Hypothalamus (tissue), 51 donors: ENCODE data around the gene TBC1D8.
"Not testable (repeated sequence)": the region's sequence is repeated elsewhere in the genome, so short reads cannot be mapped to it uniquely, and the experiment has no call there.

Source experiments
- DNase-seq, 51 donors: peaks; one replicate each; lab custom pipeline; 2025; lab: John Stamatoyannopoulos, UW

The TBC1D8 gene

DNA sequence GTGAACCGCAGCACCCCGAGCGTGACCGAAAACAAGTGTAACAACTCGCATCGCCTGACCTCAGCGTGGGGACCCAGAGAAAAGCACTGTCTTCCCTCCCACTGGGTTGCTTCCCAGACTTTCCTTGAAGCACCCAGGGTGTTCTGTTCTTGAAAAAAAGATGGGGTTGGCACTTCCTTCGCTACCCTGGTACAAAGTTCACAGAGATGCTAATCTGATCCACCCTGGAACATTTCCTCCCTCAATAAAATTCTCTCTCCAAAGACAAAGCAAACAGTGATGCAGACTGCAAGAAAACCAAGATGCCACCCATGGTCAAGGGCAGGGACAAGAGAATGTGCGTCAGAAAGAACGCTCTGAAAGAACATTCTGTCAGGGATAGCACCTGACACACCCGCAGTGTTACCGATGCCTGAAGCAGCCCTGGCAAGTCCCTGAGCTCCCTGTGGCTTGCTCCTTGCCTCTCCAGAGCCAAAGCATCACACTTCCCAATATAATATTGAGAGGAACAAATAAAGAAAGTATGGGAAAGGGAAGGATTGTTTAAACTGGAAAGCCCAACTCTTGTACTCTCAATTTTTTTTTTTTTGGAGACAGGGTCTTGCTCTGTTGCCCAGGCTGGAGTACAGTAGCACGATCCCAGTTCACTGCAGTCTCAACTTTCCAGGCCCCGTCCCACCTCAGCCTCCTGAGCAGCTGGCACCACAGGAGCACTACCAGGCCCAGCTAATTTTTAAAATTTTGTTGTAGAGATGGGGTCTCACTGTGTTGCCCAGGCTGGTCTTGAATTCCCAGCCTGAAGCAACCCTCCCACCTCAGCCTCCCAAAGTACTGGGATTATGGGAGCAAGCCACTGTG lies 70.7 kb downstream of the TBC1D8 start:
- no peak for DNase-seq

DNA sequence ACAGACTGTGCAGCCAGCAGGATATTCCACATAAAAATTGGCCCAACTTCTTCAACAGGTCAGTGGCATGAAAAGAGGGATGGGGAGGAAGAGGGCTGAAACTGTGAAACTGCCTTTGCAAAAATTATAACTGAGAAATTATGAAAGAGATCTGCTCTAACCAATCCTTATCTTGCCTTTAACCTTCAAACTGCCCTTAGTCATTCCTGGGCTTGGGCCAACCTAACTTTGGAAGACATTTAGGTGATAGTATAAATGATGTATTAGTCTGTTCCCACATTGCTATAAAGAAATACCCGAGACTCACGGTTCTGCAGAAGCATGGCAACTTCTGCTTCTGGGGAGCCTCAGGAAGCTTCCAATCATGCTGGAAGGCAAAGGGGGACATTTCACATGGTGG lies 74.6 kb downstream of the TBC1D8 start:
- DNase-seq = no peak

DNA sequence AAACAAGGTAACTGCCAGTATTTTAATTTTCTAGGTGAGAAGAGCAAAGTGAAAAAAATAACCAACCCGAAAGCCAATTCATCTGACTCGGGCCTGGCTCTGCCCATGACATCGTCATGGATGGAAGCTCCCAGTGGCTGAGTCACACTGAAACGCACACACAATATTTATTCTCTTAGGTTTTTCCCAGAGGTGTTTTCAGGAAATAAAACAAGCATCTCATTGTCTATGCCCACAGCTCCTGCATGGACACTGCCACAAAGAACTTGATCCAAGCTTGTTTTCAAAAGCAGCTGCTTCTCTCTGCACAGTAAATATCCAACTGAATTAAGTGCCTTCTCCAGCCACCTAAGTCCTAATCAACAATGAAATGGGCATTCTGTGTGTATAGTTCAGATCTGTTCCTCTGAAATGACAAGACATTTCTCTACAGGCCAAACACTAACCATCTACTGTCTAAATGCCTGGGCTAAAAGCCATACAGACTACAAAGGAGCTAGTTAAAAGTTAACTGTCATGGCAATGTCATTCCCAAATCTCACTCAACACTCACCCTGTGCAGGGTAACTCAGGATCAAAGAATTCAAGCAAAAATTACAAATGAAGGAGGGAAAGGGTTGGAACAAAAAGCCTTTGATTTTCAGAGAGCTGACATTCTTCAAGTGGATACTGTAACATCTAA lies 86.2 kb downstream of the TBC1D8 start:
- peak in 2 of 51 donors; percentile 5 to 13 for DNase-seq

DNA sequence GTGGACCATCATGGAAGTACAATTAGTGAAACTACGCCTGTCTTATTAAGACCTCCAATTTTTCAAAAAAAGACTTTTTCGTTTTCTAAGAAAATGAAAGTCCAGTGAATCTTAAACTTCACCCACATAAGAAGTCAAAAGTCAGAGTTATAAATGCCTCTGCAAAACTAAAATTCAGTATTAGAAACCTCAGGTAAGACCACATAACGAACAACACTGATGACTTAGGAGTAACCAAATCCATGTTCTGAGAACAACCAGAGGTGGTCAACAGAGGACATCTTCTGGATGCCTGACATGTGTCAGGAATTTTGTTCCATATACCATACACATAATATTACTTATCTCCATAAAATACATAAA lies 86.7 kb downstream of the TBC1D8 start:
- no peak for DNase-seq

DNA sequence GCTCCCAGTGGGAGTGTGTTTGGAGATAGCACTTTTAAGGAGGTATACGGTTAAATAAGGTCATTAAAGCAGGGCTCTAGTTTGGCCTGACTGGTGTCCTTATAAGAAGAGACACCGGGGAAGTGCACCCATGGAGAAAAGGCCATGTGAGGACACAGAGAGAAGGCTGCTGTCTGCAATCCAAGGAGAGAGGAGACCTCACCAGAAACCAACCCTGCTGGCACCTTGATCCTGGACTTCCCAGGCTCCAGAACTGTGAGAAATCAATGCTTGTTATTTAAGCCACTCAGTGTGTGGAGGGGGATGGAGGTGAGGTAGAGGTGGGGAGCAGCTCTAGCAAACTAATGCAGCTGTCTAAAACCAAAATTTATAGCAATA lies 87.1 kb downstream of the TBC1D8 start:
- no peak for DNase-seq

DNA sequence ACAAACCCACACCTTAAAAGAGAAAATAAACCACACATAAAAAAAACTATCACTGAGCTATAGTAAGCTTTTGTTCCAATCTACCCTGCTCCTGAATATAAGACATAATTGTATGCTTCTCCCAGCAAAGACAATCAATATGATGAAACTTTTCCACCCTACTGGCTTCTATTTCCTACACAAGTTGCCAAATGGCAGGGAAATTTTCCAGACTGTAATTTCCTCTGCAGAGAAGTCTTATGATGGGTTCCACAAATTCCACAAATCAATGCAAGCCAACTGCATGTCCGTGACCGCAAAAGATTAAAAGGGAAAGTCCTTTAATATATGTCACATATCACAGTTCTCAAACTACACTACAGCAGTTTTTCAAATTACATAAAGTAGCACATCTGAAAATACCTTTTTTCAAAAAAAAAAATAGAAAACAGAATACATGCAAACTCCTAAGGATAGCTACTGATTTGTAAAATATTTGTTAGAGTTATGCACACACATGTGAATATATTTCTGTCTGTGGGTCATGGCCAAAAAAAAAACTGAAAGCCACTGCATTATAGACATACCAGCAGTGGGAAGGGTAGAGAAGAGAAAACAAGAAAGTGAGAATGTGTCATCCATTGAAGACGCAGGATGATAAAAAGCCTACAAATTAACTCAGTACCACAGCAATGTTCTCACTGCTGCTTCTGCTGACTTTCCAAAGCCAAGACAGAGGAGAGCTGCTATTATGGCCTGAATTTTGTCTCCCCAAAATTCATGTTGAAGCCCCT lies 87.6 kb downstream of the TBC1D8 start:
- no peak for DNase-seq

DNA sequence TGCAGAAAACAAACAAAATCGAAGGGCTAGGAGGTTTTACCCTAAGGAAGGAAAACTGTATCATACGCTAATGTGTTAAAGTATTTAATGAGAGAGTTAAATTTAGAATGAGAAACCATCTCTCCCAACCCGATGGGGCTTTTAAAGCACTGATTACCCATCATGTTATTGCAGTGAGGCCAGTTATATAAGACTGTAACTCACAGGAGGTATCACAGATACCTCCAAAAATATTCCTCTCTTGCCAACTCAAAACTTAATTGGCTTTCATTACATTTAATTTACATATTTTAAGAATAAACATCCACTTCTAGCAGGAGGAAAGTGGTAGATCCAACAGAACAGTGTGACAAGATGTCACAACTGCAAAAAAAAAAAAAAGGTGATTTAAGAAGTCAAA lies 92.8 kb downstream of the TBC1D8 start:
- no peak for DNase-seq

DNA sequence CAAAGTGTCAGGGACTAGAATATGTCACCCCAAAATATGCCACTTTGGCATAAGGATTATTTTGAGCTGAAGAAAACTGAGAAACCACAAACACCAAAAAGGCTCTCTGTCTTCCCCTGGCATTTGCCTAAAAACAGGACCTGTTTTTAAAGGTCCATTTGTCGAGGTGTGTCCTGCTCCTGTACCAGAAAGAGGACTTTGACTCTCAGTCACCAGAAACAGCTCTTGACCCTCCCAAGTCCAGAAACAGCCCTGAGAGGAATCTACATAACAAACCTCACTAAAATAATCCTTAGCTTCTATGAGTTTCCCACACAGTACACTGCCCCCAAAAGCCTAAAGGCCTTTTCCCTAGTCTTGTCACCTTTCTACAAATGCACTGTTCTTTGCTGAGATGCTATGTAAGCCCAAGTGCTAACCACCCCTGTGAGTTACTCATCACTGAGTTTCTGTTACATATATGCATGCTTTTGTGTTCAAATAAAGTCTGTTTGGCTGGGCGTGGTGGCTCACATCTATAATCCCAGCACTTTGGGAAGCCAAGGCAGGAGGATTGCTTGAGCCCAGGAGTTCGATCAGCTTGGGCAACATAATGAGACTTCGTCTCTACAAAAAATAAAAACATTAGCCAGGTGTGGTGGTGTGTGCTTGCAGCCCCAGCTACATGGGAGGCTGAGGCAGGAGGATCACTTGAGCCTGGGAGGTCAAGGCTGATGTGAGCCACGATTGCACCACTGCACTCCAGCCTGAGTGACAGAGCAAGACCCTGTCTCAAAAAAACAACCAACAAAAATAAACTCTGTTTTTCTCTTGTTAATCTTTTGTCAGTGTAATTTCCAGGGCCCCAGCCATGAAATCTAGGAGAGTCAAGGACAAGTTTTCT lies 93.9 kb downstream of the TBC1D8 start:
- no peak for DNase-seq

DNA sequence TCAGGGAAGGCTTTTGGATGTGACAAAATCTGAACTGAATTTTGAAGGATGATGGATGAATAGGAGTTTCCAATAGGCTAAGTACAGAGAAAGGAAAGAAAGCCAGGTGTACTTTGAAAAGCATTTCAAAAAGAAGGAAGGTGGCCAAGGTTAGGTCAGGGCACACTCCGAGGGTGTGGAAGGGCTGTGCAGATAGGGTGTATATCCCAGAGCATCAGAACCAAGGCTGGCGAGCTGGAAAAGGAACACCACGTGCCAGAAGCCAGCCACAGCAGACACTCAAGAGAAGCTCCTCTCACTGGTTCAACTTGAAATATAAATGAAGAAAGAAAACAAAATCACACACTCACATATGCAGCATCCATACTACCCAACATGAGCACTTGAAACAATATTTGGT lies 98.1 kb downstream of the TBC1D8 start:
- no peak for DNase-seq

DNA sequence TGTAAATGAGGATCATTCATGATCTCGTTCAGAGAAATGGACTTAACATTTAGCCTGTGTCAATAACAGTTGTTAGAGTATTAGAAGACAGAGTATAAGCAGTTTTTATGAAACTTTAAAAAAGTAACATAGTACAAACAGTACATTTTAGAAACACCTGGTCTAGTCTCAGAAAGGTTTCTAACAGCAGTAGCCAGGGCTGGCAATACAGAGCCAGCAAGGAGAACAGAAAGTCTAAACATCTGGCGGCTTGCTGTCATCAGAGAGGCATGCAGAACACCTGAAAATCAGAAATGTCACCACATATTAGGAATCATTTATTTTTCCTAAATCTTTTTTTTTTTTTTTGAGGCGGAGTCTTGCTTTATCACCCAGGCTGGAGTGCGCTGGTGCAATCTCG lies 99.0 kb downstream of the TBC1D8 start:
- no peak for DNase-seq

DNA sequence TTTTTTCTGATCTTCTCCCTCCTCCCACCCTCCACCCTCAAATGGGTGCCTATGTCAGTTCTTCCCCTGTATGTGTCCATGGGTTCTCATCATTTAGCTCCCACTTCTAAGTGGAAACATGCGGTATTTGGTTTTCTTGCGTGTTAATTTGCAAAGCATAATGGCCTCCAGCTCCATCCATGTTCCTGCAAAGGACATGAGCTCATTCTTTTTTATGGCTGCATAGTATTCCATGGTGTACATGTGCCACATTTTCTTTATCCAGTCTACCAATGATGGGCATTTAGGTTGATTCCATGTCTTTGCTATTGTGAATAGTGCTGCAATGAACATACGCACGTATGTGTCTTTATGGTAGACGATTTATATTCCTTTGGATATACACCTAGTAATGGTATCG lies 100.3 kb downstream of the TBC1D8 start:
- DNase-seq = not testable (repeated sequence)

DNA sequence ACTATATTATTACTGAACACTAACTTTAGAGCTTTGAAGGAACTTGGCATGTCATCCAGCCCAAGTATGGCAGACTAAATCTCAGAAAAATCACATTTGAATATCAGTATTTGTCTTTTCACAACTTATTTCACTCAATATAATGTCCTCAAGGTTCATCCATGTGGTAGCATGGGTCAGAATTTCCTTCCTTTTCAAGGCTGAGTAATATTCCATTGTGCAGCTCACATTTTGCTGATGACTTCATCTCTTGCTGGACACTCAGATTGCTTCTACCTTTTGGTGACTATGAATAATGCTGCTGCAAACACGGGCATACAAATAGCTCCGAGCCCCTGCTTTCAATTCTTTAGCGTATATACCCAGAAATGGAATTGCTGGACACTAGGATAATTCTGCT lies 102.4 kb downstream of the TBC1D8 start:
- DNase-seq = no peak

DNA sequence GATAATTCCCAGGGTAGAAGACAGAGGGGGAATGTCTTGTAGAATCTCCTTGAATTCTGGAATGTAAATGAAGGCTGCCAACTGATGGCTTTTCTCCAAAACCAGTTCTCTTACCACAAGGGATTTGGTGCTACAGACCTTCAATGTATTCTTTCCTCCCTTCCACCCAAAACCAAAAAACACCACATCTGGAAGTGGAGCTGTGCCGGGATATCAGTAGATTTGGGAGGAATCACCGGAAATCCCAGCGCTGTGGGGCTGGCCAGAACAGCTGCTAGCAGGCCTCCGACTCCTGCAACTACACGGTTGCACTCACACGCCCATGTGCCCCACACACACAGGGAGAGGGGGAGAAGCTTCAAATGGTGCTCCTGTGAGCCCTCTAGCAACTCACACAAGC lies 103.4 kb downstream of the TBC1D8 start:
- DNase-seq = no peak

DNA sequence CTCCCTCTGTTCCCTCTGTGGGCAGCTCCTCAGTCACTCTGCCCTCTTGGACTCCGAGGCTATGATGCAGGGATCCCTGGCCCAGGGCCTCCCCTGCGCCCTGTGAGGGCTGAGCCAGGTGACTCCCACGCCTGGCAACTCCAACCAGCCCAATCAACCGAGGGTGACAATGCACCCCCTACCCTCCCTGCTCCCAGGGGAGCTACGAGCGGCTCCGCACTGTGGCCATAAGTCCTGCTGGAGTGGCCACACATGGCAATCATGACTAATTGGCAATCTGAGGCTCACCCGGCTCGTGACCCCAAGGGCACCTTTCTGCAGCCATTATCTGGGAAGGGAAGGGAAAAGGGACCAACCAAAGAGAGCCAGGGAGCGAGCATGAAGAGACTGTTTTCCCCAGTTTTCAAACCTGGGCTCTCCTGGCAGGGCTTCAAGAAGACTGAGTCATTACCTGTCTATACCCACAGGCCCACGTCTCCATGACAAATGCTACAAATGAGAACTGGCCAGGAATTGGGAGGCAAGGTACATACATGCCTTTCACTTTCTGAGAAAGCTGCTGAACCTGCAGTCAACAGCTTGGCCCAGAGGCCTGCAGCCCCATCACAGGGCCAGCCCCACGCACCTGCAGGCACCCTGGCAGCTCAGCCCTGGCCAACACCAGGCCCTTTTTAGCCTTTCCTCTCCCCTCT lies 104.0 kb downstream of the TBC1D8 start:
- DNase-seq = peak in 1 of 51 donors; percentile 27

DNA sequence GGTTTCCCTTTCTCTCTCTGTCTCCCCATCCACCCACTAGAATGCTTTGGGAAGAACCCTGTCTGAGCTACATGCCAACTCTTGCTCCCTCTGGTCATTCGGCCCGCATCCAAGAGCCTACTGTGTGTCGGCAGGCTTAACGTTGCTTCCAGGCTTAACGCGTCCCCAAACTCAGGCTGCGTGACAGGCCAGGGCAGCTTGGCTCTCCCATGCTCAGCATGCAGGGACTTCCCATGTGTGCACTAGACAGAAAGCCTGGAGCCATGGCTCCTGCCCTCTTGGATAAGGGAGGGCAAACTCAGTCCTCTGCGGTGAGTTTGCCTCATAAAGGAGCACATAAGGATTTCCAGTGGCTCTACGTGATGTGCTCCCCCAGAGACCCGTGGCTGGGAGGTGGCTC lies 105.9 kb downstream of the TBC1D8 start:
- DNase-seq = no peak

DNA sequence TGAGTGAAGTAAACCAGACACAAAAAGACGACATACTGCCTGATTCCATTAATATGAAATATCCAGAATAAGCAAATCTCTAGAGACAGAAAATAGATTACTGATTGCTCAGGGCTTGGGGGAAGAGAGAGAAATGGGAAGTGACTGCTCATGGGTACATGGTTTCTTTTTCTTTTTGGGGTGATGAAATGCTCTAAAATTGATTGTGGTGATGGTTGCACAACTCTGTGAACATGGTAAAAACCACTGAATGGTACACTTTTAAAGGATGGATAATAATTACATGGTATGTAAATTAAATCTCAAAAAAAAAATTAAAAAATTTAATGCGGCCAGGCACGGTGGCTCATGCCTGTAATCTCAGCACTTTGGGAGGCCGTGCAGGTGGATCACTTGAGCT lies 109.8 kb downstream of the TBC1D8 start:
- no peak for DNase-seq

DNA sequence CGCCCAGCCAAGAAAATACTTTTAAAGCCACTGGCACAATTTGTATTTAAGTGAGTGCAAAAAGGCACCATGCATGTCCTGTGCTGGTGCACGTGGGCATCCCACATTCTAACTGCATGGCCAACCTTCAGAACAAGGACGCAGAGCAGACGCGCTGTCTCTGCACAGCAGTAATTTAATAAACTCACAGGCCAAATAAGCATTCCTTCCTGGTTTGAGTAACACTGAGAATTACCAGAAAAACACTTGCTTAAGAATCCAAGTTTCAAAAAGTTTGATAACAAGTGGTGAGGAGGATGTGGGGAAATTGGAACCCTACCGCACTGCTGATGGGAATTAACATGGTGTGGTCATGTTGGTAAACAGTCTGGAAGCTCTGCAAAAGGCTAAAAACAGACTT lies 110.4 kb downstream of the TBC1D8 start:
- DNase-seq = peak in 1 of 51 donors; percentile 8

DNA sequence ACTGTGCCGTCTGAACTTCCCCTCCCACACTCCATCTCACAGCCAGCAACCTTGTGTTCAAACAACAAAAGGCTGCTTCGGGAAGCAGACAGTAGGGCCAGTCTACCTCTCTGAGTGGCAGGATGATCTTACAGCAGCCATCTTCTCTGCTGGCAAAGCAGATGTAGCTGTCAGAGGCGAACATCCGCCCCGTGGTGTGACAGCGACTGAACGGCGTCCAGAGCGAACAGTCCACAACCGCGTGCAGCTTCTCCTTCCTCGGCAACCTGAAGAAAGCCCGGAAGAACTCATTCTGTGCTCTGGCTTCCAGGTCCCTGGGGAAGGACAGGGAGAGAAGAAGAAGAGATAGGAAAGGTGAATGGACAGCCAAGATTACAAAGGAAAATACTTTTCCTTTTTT lies 111.1 kb downstream of the TBC1D8 start:
- no peak for DNase-seq

DNA sequence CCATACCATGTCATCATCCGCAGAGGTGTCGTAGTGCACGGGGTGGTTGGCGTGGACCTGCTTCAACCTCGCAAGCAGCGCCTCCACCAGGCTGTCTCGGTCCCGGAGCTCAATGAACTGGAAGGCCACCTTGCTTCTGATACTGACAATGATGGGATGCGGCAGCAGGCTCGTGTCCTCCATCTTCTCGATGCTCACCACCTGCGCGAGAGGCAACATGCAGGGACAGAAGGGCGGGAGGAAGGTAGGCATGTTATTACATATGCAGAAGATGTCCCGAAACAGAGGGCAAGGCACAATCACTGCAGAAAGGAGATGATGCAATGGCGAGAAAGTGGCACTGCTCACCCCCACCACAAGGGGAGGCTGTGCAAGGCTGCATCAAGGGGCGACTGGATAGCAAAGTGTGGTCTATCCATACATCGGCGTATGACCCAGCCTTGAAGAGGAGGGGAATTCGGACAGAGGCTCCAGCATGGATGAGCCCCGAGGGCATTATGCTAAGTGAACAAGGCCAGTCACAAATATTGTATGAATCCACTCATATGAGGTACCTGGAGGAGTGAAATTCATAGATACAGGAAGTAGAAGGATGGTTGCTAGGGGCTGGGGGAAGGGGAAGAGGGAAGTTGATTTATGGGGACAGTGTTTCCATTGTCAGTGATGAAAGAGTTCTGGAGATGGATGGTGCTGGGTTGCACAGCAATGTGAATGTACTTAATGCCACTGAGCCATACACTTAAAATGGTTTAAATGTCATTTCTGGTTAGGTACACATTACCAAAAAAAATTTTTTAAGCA lies 112.5 kb downstream of the TBC1D8 start:
- DNase-seq = no peak
